ENCODE data around the gene KREMEN1. TPM values are rescaled to one million over a fixed set of nuclear protein-coding genes. Genes with fewer than 3 reads are reported as not detected.
A peak's percentile ranks its signal among the peaks of the same experiment; 100 is the strongest.

KREMEN1 gene
- total and polyA plus RNA-seq, 2 experiments from 2014 or later: 1.8 to 3.8 TPM

- Mint-ChIP-seq H3K9me3 (no peaks in the 10 kb centered on the region; the same call in 2 of the 3 replicates), H3K27me3 (ENCODE audit: insufficient read depth, low read depth, poor library complexity) (peaks cover 46% of the 10 kb centered on the region), H3K4me3 (peak overlapping the region; percentile 73), H3K36me3 (ENCODE audit: low read depth) (no peaks in the 10 kb centered on the region), H3K4me1 (peaks cover 14% of the 10 kb centered on the region), H3K27ac (no peak overlapping the region)
- H3K4me1 ChIP-seq (ENCODE audit: insufficient read depth): peaks cover 18% of the 10 kb centered on the region; the same call in 1 of the 2 replicates
- H3K36me3 ChIP-seq (ENCODE audit: insufficient read depth): no peaks in the 10 kb centered on the region
- H3K4me2 ChIP-seq: peak overlapping the region; percentile 82
- no peak for TF ChIP-seq NANOG (IDR thresholded peaks at IDR 0.05; ENCODE audit: borderline replicate concordance)
- TF ChIP-seq ETS1 (IDR thresholded peaks at IDR 0.05): no peak
- no peak for TF ChIP-seq REST (IDR thresholded peaks at IDR 0.05; ENCODE audit: unreplicated experiment)
- TF ChIP-seq ZNF462 (CRISPR knock-in tag; IDR thresholded peaks at IDR 0.05): no peak
- peak; percentile 36; the same call in 1 of the 2 replicates for TF ChIP-seq POLR2AphosphoS5 (IDR thresholded peaks at IDR 0.05; ENCODE audit: low read depth)
- TF ChIP-seq STAT1 (IDR thresholded peaks at IDR 0.05; ENCODE audit: unreplicated experiment): no peak
- peak; percentile 56 for TF ChIP-seq EZH2 (IDR thresholded peaks at IDR 0.05; ENCODE audit: low read depth, unreplicated experiment)
- 0 out of 2 replicates have a peak, but pooled peaks have one; percentile 16 for TF ChIP-seq CREB1 (CRISPR knock-in tag; IDR thresholded peaks at IDR 0.05; ENCODE audit: low read depth)
- TF ChIP-seq EZH2phosphoT487 (IDR thresholded peaks at IDR 0.05; ENCODE audit: unreplicated experiment): no peak
- no peak for TF ChIP-seq JUNB (IDR thresholded peaks at IDR 0.05; ENCODE audit: unreplicated experiment)
- TF ChIP-seq CTCF (conservative IDR thresholded peaks at IDR 0.05; ENCODE audit: low read depth in 2 of 2): no peak
- TF ChIP-seq ZNF331 (CRISPR knock-in tag; IDR thresholded peaks at IDR 0.05; ENCODE audit: low read depth): no peak
- TF ChIP-seq ZNF114 (CRISPR knock-in tag; IDR thresholded peaks at IDR 0.05): no peak
- H3K27me3 ChIP-seq (ENCODE audit: insufficient read depth): peaks cover 62% of the 10 kb centered on the region
- no peaks in the 10 kb centered on the region for H4K20me1 ChIP-seq (replicated peaks; ENCODE audit: insufficient read depth)
- peaks cover 8% of the 10 kb centered on the region; the same call in 1 of the 2 replicates for H3F3A ChIP-seq (replicated peaks; ENCODE audit: low read depth)
- no peaks in the 10 kb centered on the region for H3K9me2 ChIP-seq (ENCODE audit: insufficient read depth)
- ATAC-seq (peak; percentile 54), DNase-seq (ENCODE audit: low spot score) (peak; percentile 91)
- H3K79me2 ChIP-seq (replicated peaks; ENCODE audit: insufficient read depth): no peaks in the 10 kb centered on the region
- H3K4me3 ChIP-seq: peak overlapping the region; percentile 67
- peak overlapping the region; percentile 100 for H2AFZ ChIP-seq
- no peak overlapping the region for H3K27ac ChIP-seq (ENCODE audit: low read depth)
Observed at GRCh38 chr22:29071261-29072045, 1.4 kb upstream of the KREMEN1 start.
